CD8-positive, alpha-beta memory T cell (primary cell): ENCODE data around the gene ARL2. TPM values are rescaled to one million over a fixed set of nuclear protein-coding genes. Genes with fewer than 3 reads are reported as not detected.

Experiments used
- CTCF ChIA-PET: fragments of 350-600 bp; sonication (Branson Sonifier 250); formaldehyde crosslinking; loops from one replicate; lab custom pipeline; 2021; ENCODE audit warnings: antibody characterized with exemption; lab: Charles Lee
- POLR2A ChIA-PET: fragments of 350-600 bp; sonication (Branson Sonifier 250); formaldehyde crosslinking; loops from one replicate; lab custom pipeline; 2021; ENCODE audit warnings: antibody characterized with exemption; lab: Charles Lee
- DNase-seq, 5 donors: peaks; one replicate each; pipeline versions ENCODE4 v3.0.0 to v3.0.0-alpha.2; 2020 to 2022; ENCODE audit warnings: mixed read lengths in 1 of 5
- H3K27ac ChIP-seq: one replicate; pipeline ENCODE4 v1.7.0; 2013; ENCODE audit warnings: low read depth, mild to moderate bottlenecking, low read length, moderate library complexity
- H3K27me3 ChIP-seq: 2 replicates; pipeline ENCODE4 v1.7.0; 2013; ENCODE audit warnings: low read length, mild to moderate bottlenecking; ENCODE audit not compliant: insufficient read depth, poor library complexity, severe bottlenecking
- H3K36me3 ChIP-seq: 2 replicates; pipeline ENCODE4 v1.7.0; 2013; ENCODE audit warnings: mild to moderate bottlenecking, low read length, moderate library complexity; ENCODE audit not compliant: insufficient read depth
- H3K4me1 ChIP-seq: 2 replicates; pipeline ENCODE4 v1.7.0; 2013; ENCODE audit warnings: mild to moderate bottlenecking, low read length, moderate library complexity; ENCODE audit not compliant: insufficient read depth
- H3K4me3 ChIP-seq: 2 replicates; pipeline ENCODE4 v1.7.0; 2013; ENCODE audit warnings: mild to moderate bottlenecking, low read length
- H3K9me3 ChIP-seq: 2 replicates; pipeline ENCODE4 v1.7.0; 2013; ENCODE audit warnings: mild to moderate bottlenecking, low read length
- H3K27ac Mint-ChIP-seq, 8 donors: one replicate each; pipeline ENCODE4 v1.8.0; 2020 to 2021; ENCODE audit warnings: mixed read lengths in 8 of 8, mild to moderate bottlenecking in 6 of 8, inconsistent platforms in 3 of 8, moderate library complexity in 3 of 8
- H3K27me3 Mint-ChIP-seq, 2 donors: one replicate each; pipeline ENCODE4 v1.8.0; 2020 to 2021; ENCODE audit warnings: mixed read lengths in 2 of 2, mild to moderate bottlenecking in 1 of 2, moderate library complexity in 1 of 2
- H3K36me3 Mint-ChIP-seq, 3 donors: one replicate each; pipeline ENCODE4 v1.8.0; 2020 to 2021; ENCODE audit warnings: mixed read lengths in 3 of 3, inconsistent platforms in 1 of 3, mild to moderate bottlenecking in 1 of 3
- H3K4me1 Mint-ChIP-seq, 3 donors: one replicate each; pipeline ENCODE4 v1.8.0; 2020 to 2021; ENCODE audit warnings: mixed read lengths in 3 of 3, inconsistent platforms in 1 of 3, mild to moderate bottlenecking in 1 of 3
- H3K4me3 Mint-ChIP-seq, 7 donors: one replicate each; pipeline ENCODE4 v1.8.0; 2020 to 2021; ENCODE audit warnings: mixed read lengths in 7 of 7, mild to moderate bottlenecking in 6 of 7, moderate library complexity in 4 of 7, inconsistent platforms in 2 of 7
- H3K9me3 Mint-ChIP-seq, 5 donors: one replicate each; pipeline ENCODE4 v1.8.0; 2020 to 2022; ENCODE audit warnings: mixed read lengths in 5 of 5, mild to moderate bottlenecking in 3 of 5, moderate library complexity in 2 of 5, inconsistent platforms in 1 of 5
- polyA plus RNA-seq: library from polyadenylated mRNA; unstranded; fragments of 300-500 nt; fragmentation: Illumina TruSeq; gene quantifications from one replicate; pipeline ENCODE4 v1.2.3, GENCODE V29; 2021
- total RNA-seq, 2 experiments: library from RNA; stranded (reverse); gene quantifications; one replicate each; pipeline ENCODE4 v1.2.3, GENCODE V29; 2021

Gene ARL2
- total RNA-seq = 100 to 1,000 TPM; 125 TPM
- polyA plus RNA-seq = 99.7 TPM

GRCh38 chr11:65013888-65014725, at the start of gene ARL2:
Gene ARL2 (plus strand): TSS chr11:65014160. CDS start chr11:65014208, 48 bp downstream.
- H3K27ac ChIP-seq = peak within 1 kb of the TSS; percentile 97
- Mint-ChIP-seq H3K9me3 (no peaks in the 10 kb centered on the region), H3K4me1 (peaks cover 18 to 33% (median 23%) of the 10 kb centered on the region in 3 donors), H3K27me3 (no peaks in the 10 kb centered on the region), H3K27ac (peak within 1 kb of the TSS; percentile 95 to 99 (median 98)), H3K4me3 (peak within 1 kb of the TSS; percentile 92 to 96 (median 94)), H3K36me3 (peaks cover 0 to 16% (median 0%) of the 10 kb centered on the region in 3 donors)
- ChIA-PET POLR2A (interaction anchor here (0.6 to 1.8 kb wide), 12 partner anchors 16 to 236 kb away, joined by 3 to 8 read pairs (median 3); partner anchors contain the start of genes CDC42BPG, FAU, MRPL49 and PPP2R5B), CTCF (interaction anchor here (0.7 to 3.9 kb wide), 29 partner anchors 11 to 303 kb away, joined by 3 to 27 read pairs (median 4); partner anchors contain the start of genes CAPN1, CDC42BPG, FAU and MRPL49)
- H3K27me3 ChIP-seq = no peaks in the 10 kb centered on the region
- H3K4me1 ChIP-seq = peaks cover 12% of the 10 kb centered on the region
- peak within 1 kb of the TSS; percentile 99 for H3K4me3 ChIP-seq
- DNase-seq = peak; percentile 80 to 90 (median 84)
- H3K36me3 ChIP-seq = no peaks in the 10 kb centered on the region
- no peaks in the 10 kb centered on the region for H3K9me3 ChIP-seq

GRCh38 chr11:64967375-64967774, 46.6 kb upstream of the ARL2 start:
- Mint-ChIP-seq H3K4me1 (peaks cover 3 to 11% (median 9%) of the 10 kb centered on the region in 3 donors), H3K4me3 (no peak overlapping the region)

GRCh38 chr11:64969209-64969608, 44.8 kb upstream of the ARL2 start:
- no peak for DNase-seq
- POLR2A ChIA-PET = interaction anchor here (0.6 kb wide), 1 partner anchor 106 kb away, joined by 14 read pairs; no protein-coding TSS in a partner anchor
- Histone ChIP-seq H3K36me3 (no peaks in the 10 kb centered on the region), H3K27ac (no peak overlapping the region), H3K4me3 (no peak overlapping the region), H3K27me3 (no peaks in the 10 kb centered on the region), H3K4me1 (peaks cover 5% of the 10 kb centered on the region), H3K9me3 (no peaks in the 10 kb centered on the region)
- H3K9me3 Mint-ChIP-seq = no peaks in the 10 kb centered on the region
- H3K4me3 Mint-ChIP-seq = no peak overlapping the region
- H3K36me3 Mint-ChIP-seq = peaks cover 0 to 2% (median 0%) of the 10 kb centered on the region in 3 donors
- H3K27me3 Mint-ChIP-seq = peaks cover 7 to 10% of the 10 kb centered on the region in 2 donors
- peaks cover 3 to 11% (median 9%) of the 10 kb centered on the region in 3 donors for H3K4me1 Mint-ChIP-seq
- CTCF ChIA-PET = no interaction called here
- no peak overlapping the region for H3K27ac Mint-ChIP-seq

More at GRCh38 chr11:64967375-64967774, 46.6 kb upstream of the ARL2 start:
- DNase-seq = no peak
- Histone ChIP-seq H3K27me3 (no peaks in the 10 kb centered on the region), H3K4me3 (no peak overlapping the region), H3K9me3 (no peaks in the 10 kb centered on the region), H3K27ac (no peak overlapping the region), H3K36me3 (no peaks in the 10 kb centered on the region), H3K4me1 (peaks cover 4% of the 10 kb centered on the region)
- Mint-ChIP-seq H3K27ac (no peak overlapping the region), H3K9me3 (no peaks in the 10 kb centered on the region), H3K27me3 (peaks cover 9 to 13% of the 10 kb centered on the region in 2 donors), H3K36me3 (peaks cover 0 to 2% (median 0%) of the 10 kb centered on the region in 3 donors)
- ChIA-PET POLR2A (no interaction called here), CTCF (no interaction called here)

GRCh38 chr11:64970731-64971151, 43.2 kb upstream of the ARL2 start:
- ChIA-PET CTCF (no interaction called here), POLR2A (no interaction called here)
- Mint-ChIP-seq H3K4me1 (peaks cover 3 to 14% (median 9%) of the 10 kb centered on the region in 3 donors), H3K9me3 (no peaks in the 10 kb centered on the region), H3K36me3 (peaks cover 0 to 2% (median 0%) of the 10 kb centered on the region in 3 donors), H3K27ac (peak overlapping the region in 1 of 8 donors; percentile 23), H3K4me3 (peak overlapping the region in 6 of 7 donors; percentile 19 to 73 (median 48)), H3K27me3 (peaks cover 5 to 7% of the 10 kb centered on the region in 2 donors)
- no peaks in the 10 kb centered on the region for H3K9me3 ChIP-seq
- DNase-seq = no peak
- H3K27ac ChIP-seq = no peak overlapping the region
- H3K27me3 ChIP-seq = no peaks in the 10 kb centered on the region
- no peak overlapping the region for H3K4me3 ChIP-seq
- no peaks in the 10 kb centered on the region for H3K36me3 ChIP-seq
- peaks cover 5% of the 10 kb centered on the region for H3K4me1 ChIP-seq

GRCh38 chr11:64971421-64972233, 42.3 kb upstream of the ARL2 start, which contains the start of gene MAJIN:
Gene MAJIN (minus strand): TSS chr11:64972108. CDS start chr11:64959405, 12,703 bp downstream.
- H3K9me3 ChIP-seq = no peaks in the 10 kb centered on the region
- H3K4me1 ChIP-seq = peaks cover 5% of the 10 kb centered on the region
- CTCF ChIA-PET = no interaction called here
- Mint-ChIP-seq H3K27ac (peak within 1 kb of the TSS in 3 of 8 donors; percentile 50 to 66 (median 64)), H3K4me1 (peaks cover 3 to 14% (median 9%) of the 10 kb centered on the region in 3 donors), H3K27me3 (peaks cover 5 to 7% of the 10 kb centered on the region in 2 donors), H3K9me3 (no peaks in the 10 kb centered on the region), H3K4me3 (peak within 1 kb of the TSS; percentile 36 to 76 (median 69)), H3K36me3 (peaks cover 0 to 2% (median 0%) of the 10 kb centered on the region in 3 donors)
- peak within 1 kb of the TSS; percentile 30 for H3K4me3 ChIP-seq
- H3K27ac ChIP-seq = no peak within 1 kb of the TSS
- H3K36me3 ChIP-seq = no peaks in the 10 kb centered on the region
- no peaks in the 10 kb centered on the region for H3K27me3 ChIP-seq
- POLR2A ChIA-PET = no interaction called here
- DNase-seq = peak; percentile 63 to 89 (median 82)

DNA sequence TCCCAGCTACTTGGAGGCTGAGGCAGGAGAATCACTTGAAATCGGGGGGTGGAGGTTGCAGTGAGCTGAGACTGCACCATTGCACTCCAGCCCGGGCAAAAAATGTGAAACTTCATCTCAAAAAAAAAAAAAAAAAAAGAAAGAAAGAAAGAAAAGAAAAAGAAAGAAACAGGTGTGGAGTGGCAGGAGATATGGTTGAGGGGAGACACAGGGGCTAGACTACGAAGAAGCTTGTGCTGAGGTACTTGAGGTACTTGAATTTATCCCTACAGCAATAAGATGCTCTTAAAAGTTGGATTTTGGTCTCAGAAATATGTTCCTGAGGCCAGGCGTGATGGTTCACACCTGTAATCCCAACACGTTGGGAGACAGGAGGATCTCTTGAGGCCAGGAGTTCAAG, 39.8 kb upstream of the ARL2 start:
- H3K36me3 Mint-ChIP-seq = no peaks in the 10 kb centered on the region
- Histone ChIP-seq H3K4me3 (no peak overlapping the region), H3K27me3 (no peaks in the 10 kb centered on the region), H3K36me3 (no peaks in the 10 kb centered on the region), H3K9me3 (no peaks in the 10 kb centered on the region), H3K4me1 (peaks cover 5% of the 10 kb centered on the region), H3K27ac (no peak overlapping the region)
- CTCF ChIA-PET = no interaction called here
- no peak overlapping the region for H3K27ac Mint-ChIP-seq
- DNase-seq = no peak
- no peak overlapping the region for H3K4me3 Mint-ChIP-seq
- H3K4me1 Mint-ChIP-seq = peaks cover 3 to 14% (median 9%) of the 10 kb centered on the region in 3 donors
- H3K27me3 Mint-ChIP-seq = peaks cover 5 to 6% of the 10 kb centered on the region in 2 donors
- POLR2A ChIA-PET = no interaction called here
- no peaks in the 10 kb centered on the region for H3K9me3 Mint-ChIP-seq

GRCh38 chr11:64976651-64977050, 37.3 kb upstream of the ARL2 start:
- DNase-seq = no peak
- peaks cover 1 to 9% (median 3%) of the 10 kb centered on the region in 3 donors for H3K4me1 Mint-ChIP-seq
- Histone ChIP-seq H3K4me3 (no peak overlapping the region), H3K36me3 (no peaks in the 10 kb centered on the region), H3K9me3 (no peaks in the 10 kb centered on the region), H3K27me3 (no peaks in the 10 kb centered on the region), H3K4me1 (peaks cover 5% of the 10 kb centered on the region), H3K27ac (no peak overlapping the region)
- H3K36me3 Mint-ChIP-seq = no peaks in the 10 kb centered on the region
- H3K9me3 Mint-ChIP-seq = no peaks in the 10 kb centered on the region
- ChIA-PET POLR2A (no interaction called here), CTCF (no interaction called here)
- H3K4me3 Mint-ChIP-seq = no peak overlapping the region
- no peaks in the 10 kb centered on the region for H3K27me3 Mint-ChIP-seq
- H3K27ac Mint-ChIP-seq = no peak overlapping the region
